Panc1 (cell line): ENCODE measurements around the gene MLKL.

Experiments used
- POLR2AphosphoS5 ChIP-seq: IDR thresholded peaks from 2 replicates; pipeline ENCODE4 v1.6.1; 2012; ENCODE audit warnings: mild to moderate bottlenecking, low read depth, low read length, moderate library complexity
- TCF7L2 ChIP-seq: IDR thresholded peaks from 2 replicates; pipeline ENCODE4 v1.6.1; 2011; ENCODE audit warnings: mild to moderate bottlenecking, low read depth, low read length, inconsistent platforms
- TF ChIP-seq, protein P1 (sequence below): fragments of 450-650 bp; IDR thresholded peaks from 2 replicates; pipeline ENCODE4 v1.5.1; 2017; ENCODE audit warnings: mild to moderate bottlenecking

DNA sequence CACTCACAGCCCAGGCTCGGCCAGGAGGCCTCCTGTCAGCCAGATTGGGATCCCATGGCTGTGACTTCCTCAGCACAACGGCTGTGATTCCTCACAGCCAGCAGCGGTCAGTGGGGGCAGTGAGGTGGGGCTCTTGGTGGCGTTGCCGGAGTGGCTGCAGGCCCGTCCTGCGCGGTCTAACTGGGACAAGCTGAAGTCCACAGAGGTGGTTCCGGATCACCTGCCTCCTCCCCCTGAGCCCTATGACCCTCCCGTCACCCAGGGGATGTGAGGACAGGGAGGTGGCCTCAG lies 34.4 kb upstream of the MLKL start:
- TF ChIP-seq, protein P1, sequence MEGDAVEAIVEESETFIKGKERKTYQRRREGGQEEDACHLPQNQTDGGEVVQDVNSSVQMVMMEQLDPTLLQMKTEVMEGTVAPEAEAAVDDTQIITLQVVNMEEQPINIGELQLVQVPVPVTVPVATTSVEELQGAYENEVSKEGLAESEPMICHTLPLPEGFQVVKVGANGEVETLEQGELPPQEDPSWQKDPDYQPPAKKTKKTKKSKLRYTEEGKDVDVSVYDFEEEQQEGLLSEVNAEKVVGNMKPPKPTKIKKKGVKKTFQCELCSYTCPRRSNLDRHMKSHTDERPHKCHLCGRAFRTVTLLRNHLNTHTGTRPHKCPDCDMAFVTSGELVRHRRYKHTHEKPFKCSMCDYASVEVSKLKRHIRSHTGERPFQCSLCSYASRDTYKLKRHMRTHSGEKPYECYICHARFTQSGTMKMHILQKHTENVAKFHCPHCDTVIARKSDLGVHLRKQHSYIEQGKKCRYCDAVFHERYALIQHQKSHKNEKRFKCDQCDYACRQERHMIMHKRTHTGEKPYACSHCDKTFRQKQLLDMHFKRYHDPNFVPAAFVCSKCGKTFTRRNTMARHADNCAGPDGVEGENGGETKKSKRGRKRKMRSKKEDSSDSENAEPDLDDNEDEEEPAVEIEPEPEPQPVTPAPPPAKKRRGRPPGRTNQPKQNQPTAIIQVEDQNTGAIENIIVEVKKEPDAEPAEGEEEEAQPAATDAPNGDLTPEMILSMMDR, result no peak
- TF ChIP-seq POLR2AphosphoS5 (no peak), TCF7L2 (no peak)
